Thymus (tissue), 11 donors: ENCODE data around the gene SLC4A8. TPM values are rescaled to one million over a fixed set of nuclear protein-coding genes. Genes with fewer than 3 reads are reported as not detected.

ENCODE experiments used
- DNase-seq, 9 donors: peaks; one replicate each; pipeline ENCODE4 v3.0.0-alpha.2; 2013; ENCODE audit warnings: low spot score in 9 of 9, low read depth in 6 of 9, missing footprints in 1 of 9
- H3K27ac ChIP-seq, 2 donors: one replicate each; pipeline ENCODE4 v1.5.1; 2013; ENCODE audit warnings: control low read depth in 1 of 2, low read depth in 1 of 2, low read length in 1 of 2, mild to moderate bottlenecking in 1 of 2, moderate library complexity in 1 of 2
- H3K27me3 ChIP-seq, 2 donors: one replicate each; pipeline ENCODE4 v1.5.1; 2013; ENCODE audit warnings: low read length in 1 of 2; ENCODE audit not compliant: control insufficient read depth in 2 of 2, insufficient read depth in 1 of 2
- H3K36me3 ChIP-seq, 2 donors: one replicate each; pipeline ENCODE4 v1.5.1; 2013; ENCODE audit warnings: low read length in 1 of 2, mild to moderate bottlenecking in 1 of 2, moderate library complexity in 1 of 2; ENCODE audit not compliant: control insufficient read depth in 2 of 2, insufficient read depth in 2 of 2
- H3K4me1 ChIP-seq, 2 donors: one replicate each; pipeline ENCODE4 v1.5.1; 2013; ENCODE audit warnings: low read length in 2 of 2; ENCODE audit not compliant: control insufficient read depth in 2 of 2, insufficient read depth in 2 of 2
- H3K4me3 ChIP-seq, 2 donors: one replicate each; pipeline ENCODE4 v1.5.1; 2013; ENCODE audit warnings: low read length in 2 of 2, control low read depth in 1 of 2, mild to moderate bottlenecking in 1 of 2
- H3K9me3 ChIP-seq, 2 donors: one replicate each; pipeline ENCODE4 v1.5.1; 2013; ENCODE audit warnings: low read length in 1 of 2, mild to moderate bottlenecking in 1 of 2; ENCODE audit not compliant: control insufficient read depth in 2 of 2, insufficient read depth in 1 of 2
- WGBS: extraction: QIAGEN DNeasy Blood & Tissue Kit; methylation state at CpG from one replicate; pipeline ENCODE4 v1.1.7; 2013; 5-methylcytosine and 5-hydroxymethylcytosine counted together
- polyA plus RNA-seq: library from polyadenylated mRNA; stranded (reverse); fragments of 200-250 nt; gene quantifications from one replicate; pipeline ENCODE4 v1.2.3, GENCODE V29; 2013
- total RNA-seq: library from RNA; stranded (reverse); fragments of 120-200 nt; gene quantifications from one replicate; pipeline ENCODE4 v1.2.4, GENCODE V29; 2013
- donor health status: healthy.

SLC4A8 gene
- total and polyA plus RNA-seq, 2 donors = 1.2 to 1.7 TPM

- Histone ChIP-seq H3K27me3 (no peaks in the 10 kb centered on the region), H3K4me3 (no peak overlapping the region), H3K27ac (no peak overlapping the region), H3K36me3 (no peaks in the 10 kb centered on the region), H3K4me1 (no peaks in the 10 kb centered on the region), H3K9me3 (no peaks in the 10 kb centered on the region)
- no peak for DNase-seq
- WGBS = over 99% methylated on average over 3 of the region's 3 CpGs
Measured at GRCh38 chr12:51404627-51405026, 20.0 kb upstream of the SLC4A8 start.

- DNase-seq = no peak
- Histone ChIP-seq H3K4me1 (no peaks in the 10 kb centered on the region), H3K27ac (no peak overlapping the region), H3K9me3 (no peaks in the 10 kb centered on the region), H3K27me3 (no peaks in the 10 kb centered on the region), H3K4me3 (no peak overlapping the region), H3K36me3 (no peaks in the 10 kb centered on the region)
- 97% methylated on average over 3 of the region's 3 CpGs for WGBS
Measured at GRCh38 chr12:51405801-51406207, 18.8 kb upstream of the SLC4A8 start.

- no peak for DNase-seq
- Histone ChIP-seq H3K27ac (no peak overlapping the region), H3K4me1 (no peaks in the 10 kb centered on the region), H3K27me3 (no peaks in the 10 kb centered on the region), H3K4me3 (no peak overlapping the region), H3K36me3 (no peaks in the 10 kb centered on the region), H3K9me3 (no peaks in the 10 kb centered on the region)
- 89% methylated on average over 3 of the region's 3 CpGs for WGBS
Measured at GRCh38 chr12:51406290-51406689, 18.3 kb upstream of the SLC4A8 start.

- H3K27ac ChIP-seq = no peak overlapping the region
- no peak overlapping the region for H3K4me3 ChIP-seq
- H3K9me3 ChIP-seq = no peaks in the 10 kb centered on the region
- H3K36me3 ChIP-seq = no peaks in the 10 kb centered on the region
- WGBS = 94% methylated on average over 5 of the region's 5 CpGs
- no peaks in the 10 kb centered on the region for H3K27me3 ChIP-seq
- DNase-seq = no peak
- H3K4me1 ChIP-seq = no peaks in the 10 kb centered on the region
Measured at GRCh38 chr12:51406859-51407258, 17.8 kb upstream of the SLC4A8 start.

DNA sequence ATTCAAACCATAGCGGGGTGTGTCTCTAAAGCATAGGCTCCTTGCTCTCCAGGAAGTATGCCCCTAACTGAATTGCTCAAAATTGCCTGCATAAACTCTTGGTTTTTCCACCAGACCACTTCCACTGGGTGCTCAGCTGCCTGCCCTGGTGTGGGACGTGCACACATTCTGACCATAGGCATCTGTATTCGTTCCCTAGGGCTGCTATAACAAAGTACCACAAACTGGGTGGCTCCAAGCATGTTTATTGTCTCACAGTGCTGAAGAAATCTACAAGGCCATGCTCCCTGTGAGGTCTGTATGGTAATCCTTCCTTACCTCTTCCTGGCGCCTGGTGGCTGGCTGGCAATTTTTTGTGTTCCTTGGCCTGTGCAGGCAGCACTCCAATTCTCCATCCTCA lies 17.0 kb upstream of the SLC4A8 start:
- 53% methylated on average over 4 of the region's 4 CpGs for WGBS
- no peak overlapping the region for H3K4me3 ChIP-seq

GRCh38 chr12:51409846-51410245 lies 14.8 kb upstream of the SLC4A8 start:
- no peak overlapping the region for H3K27ac ChIP-seq
- no peaks in the 10 kb centered on the region for H3K36me3 ChIP-seq
- H3K4me1 ChIP-seq = no peaks in the 10 kb centered on the region
- 97% methylated on average over 8 of the region's 8 CpGs for WGBS
- H3K27me3 ChIP-seq = no peaks in the 10 kb centered on the region
- H3K4me3 ChIP-seq = no peak overlapping the region
- H3K9me3 ChIP-seq = no peaks in the 10 kb centered on the region
- no peak for DNase-seq

More for the DNA sequence above, 17.0 kb upstream of the SLC4A8 start:
- Histone ChIP-seq H3K27ac (no peak overlapping the region), H3K4me1 (no peaks in the 10 kb centered on the region), H3K9me3 (no peaks in the 10 kb centered on the region), H3K36me3 (no peaks in the 10 kb centered on the region), H3K27me3 (no peaks in the 10 kb centered on the region)
- DNase-seq = no peak

GRCh38 chr12:51413149-51413548 lies 11.5 kb upstream of the SLC4A8 start:
- Histone ChIP-seq H3K36me3 (no peaks in the 10 kb centered on the region), H3K27ac (no peak overlapping the region), H3K4me3 (no peak overlapping the region), H3K27me3 (no peaks in the 10 kb centered on the region), H3K4me1 (no peaks in the 10 kb centered on the region), H3K9me3 (no peaks in the 10 kb centered on the region)
- DNase-seq = no peak

DNA sequence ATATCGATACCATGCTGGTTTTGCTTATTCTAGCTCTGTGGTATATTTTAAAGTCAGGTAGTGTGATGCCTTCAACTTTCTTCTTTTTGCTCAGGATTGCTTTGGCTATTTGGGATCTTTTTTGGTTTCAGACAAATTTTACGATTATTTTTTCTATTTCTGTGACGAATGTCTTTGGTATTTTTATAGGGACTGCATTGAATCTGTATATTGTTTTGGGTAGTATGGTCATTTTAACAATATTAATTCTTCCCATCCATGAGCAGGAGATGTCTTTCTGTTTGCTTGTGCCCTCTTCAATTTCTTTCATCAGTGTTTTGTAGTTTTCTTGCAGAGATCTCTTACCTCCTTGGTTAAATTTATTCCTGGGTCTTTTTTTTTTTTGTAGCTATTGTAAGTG lies 10.8 kb upstream of the SLC4A8 start:
- peaks cover 0 to under 1% of the 10 kb centered on the region in 2 donors for H3K4me1 ChIP-seq
- no peak overlapping the region for H3K4me3 ChIP-seq
- no peak for DNase-seq
- no peaks in the 10 kb centered on the region for H3K9me3 ChIP-seq
- no peak overlapping the region for H3K27ac ChIP-seq
- 97% methylated on average over 3 of the region's 3 CpGs for WGBS
- H3K36me3 ChIP-seq = no peaks in the 10 kb centered on the region
- no peaks in the 10 kb centered on the region for H3K27me3 ChIP-seq

GRCh38 chr12:51415931-51416330 lies 8.7 kb upstream of the SLC4A8 start:
- peaks cover 12 to 21% of the 10 kb centered on the region in 2 donors for H3K4me1 ChIP-seq
- WGBS = 99% methylated on average over 1 of the region's 1 CpG

DNA sequence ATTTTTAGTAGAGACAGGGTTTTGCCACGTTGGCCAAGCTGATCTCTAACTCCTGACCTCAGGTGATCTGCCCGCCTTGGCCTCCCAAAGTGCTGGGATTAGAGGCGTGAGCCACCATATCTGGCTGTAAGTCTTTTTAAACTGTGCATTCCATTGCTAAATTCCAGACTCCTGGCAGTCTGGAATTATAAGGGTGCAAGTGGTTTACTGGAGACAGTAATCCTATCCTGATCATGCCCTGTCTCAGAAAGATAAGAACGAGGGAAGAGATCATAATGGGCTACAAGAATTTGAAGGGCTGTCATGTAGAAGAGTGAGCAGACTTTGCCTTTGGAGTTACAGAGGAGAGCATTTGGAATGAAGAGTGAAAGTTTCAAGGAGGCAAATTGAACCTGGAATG lies 6.8 kb upstream of the SLC4A8 start:
- Histone ChIP-seq H3K4me3 (no peak overlapping the region), H3K4me1 (peaks cover 14 to 23% of the 10 kb centered on the region in 2 donors), H3K9me3 (no peaks in the 10 kb centered on the region), H3K27ac (no peak overlapping the region), H3K27me3 (no peaks in the 10 kb centered on the region), H3K36me3 (no peaks in the 10 kb centered on the region)
- 94% methylated on average over 4 of the region's 4 CpGs for WGBS
- no peak for DNase-seq

More at GRCh38 chr12:51415931-51416330, 8.7 kb upstream of the SLC4A8 start:
- DNase-seq = no peak
- H3K27ac ChIP-seq = no peak overlapping the region
- no peaks in the 10 kb centered on the region for H3K36me3 ChIP-seq
- no peaks in the 10 kb centered on the region for H3K9me3 ChIP-seq
- no peaks in the 10 kb centered on the region for H3K27me3 ChIP-seq
- H3K4me3 ChIP-seq = no peak overlapping the region
